ENCODE data around the gene TSPO2.

Gene TSPO2

GRCh38 chr6:41066867-41067304 lies 24.6 kb downstream of the TSPO2 start:
- H3F3A ChIP-seq (ENCODE audit: insufficient read depth, low read length): no peaks in the 10 kb centered on the region
- no peaks in the 10 kb centered on the region for H3K9me3 ChIP-seq (ENCODE audit: low read length)
- no peak overlapping the region for H3K4me3 ChIP-seq (ENCODE audit: low read depth, low read length, poor library complexity, severe bottlenecking)
- H3K36me3 ChIP-seq (ENCODE audit: insufficient read depth, low read length): peaks cover 33% of the 10 kb centered on the region
- peaks cover 11% of the 10 kb centered on the region for H3K4me1 ChIP-seq (ENCODE audit: insufficient read depth, low read length, severe bottlenecking)
- no peaks in the 10 kb centered on the region for H4K20me1 ChIP-seq (ENCODE audit: insufficient read depth, low read length)
- no peaks in the 10 kb centered on the region for H3K79me2 ChIP-seq (ENCODE audit: insufficient read depth, low read length)
- no peaks in the 10 kb centered on the region for H3K27me3 ChIP-seq (ENCODE audit: insufficient read depth, low read length)
- H3K9me2 ChIP-seq (ENCODE audit: low read depth, low read length): no peaks in the 10 kb centered on the region
- H3K27ac ChIP-seq (ENCODE audit: low read depth, low read length, poor library complexity, severe bottlenecking): no peak overlapping the region
- no peak overlapping the region for H3K4me2 ChIP-seq (ENCODE audit: low read length)
- H2AFZ ChIP-seq (ENCODE audit: low read length): no peak overlapping the region
- TF ChIP-seq EZH2 (IDR thresholded peaks at IDR 0.05; ENCODE audit: borderline replicate concordance, low read length) (no peak), CTCF (IDR thresholded peaks at IDR 0.05; ENCODE audit: low read length) (peak; percentile 87)
- no peak overlapping the region for H3K9ac ChIP-seq (ENCODE audit: low read length)

GRCh38 chr6:41071501-41071922 lies 29.2 kb downstream of the TSPO2 start:
- Histone ChIP-seq H3K27ac (ENCODE audit: low read depth, low read length, poor library complexity, severe bottlenecking) (peak overlapping the region; percentile 91), H3F3A (ENCODE audit: insufficient read depth, low read length) (no peaks in the 10 kb centered on the region), H4K20me1 (ENCODE audit: insufficient read depth, low read length) (no peaks in the 10 kb centered on the region), H2AFZ (ENCODE audit: low read length) (no peak overlapping the region), H3K36me3 (ENCODE audit: insufficient read depth, low read length) (peaks cover 6% of the 10 kb centered on the region; the same call in 1 of the 2 replicates), H3K9me2 (ENCODE audit: low read depth, low read length) (no peaks in the 10 kb centered on the region), H3K9me3 (ENCODE audit: low read length) (no peaks in the 10 kb centered on the region), H3K4me2 (ENCODE audit: low read length) (peak overlapping the region; percentile 86), H3K4me1 (ENCODE audit: insufficient read depth, low read length, severe bottlenecking) (peaks cover 37% of the 10 kb centered on the region), H3K27me3 (ENCODE audit: insufficient read depth, low read length) (no peaks in the 10 kb centered on the region), H3K79me2 (ENCODE audit: insufficient read depth, low read length) (peaks cover 33% of the 10 kb centered on the region), H3K4me3 (ENCODE audit: low read depth, low read length, poor library complexity, severe bottlenecking) (peak overlapping the region; percentile 97), H3K9ac (ENCODE audit: low read length) (peak overlapping the region; percentile 87)
- no peak for TF ChIP-seq EZH2 (IDR thresholded peaks at IDR 0.05; ENCODE audit: borderline replicate concordance, low read length)
- TF ChIP-seq CTCF (IDR thresholded peaks at IDR 0.05; ENCODE audit: low read length): no peak

- peaks cover 6% of the 10 kb centered on the region; the same call in 1 of the 2 replicates for H3K36me3 ChIP-seq (ENCODE audit: insufficient read depth, low read length)
- TF ChIP-seq EZH2 (IDR thresholded peaks at IDR 0.05; ENCODE audit: borderline replicate concordance, low read length) (no peak), CTCF (IDR thresholded peaks at IDR 0.05; ENCODE audit: low read length) (no peak)
Measured at GRCh38 chr6:41071923-41072835, 29.9 kb downstream of the TSPO2 start, which contains the start of gene OARD1. Gene OARD1, minus strand, starts transcription at chr6:41072356. Its CDS starts 722 bp downstream, at chr6:41071634.

More at GRCh38 chr6:41071923-41072835, 29.9 kb downstream of the TSPO2 start, which contains the start of gene OARD1:
- H3K27me3 ChIP-seq (ENCODE audit: insufficient read depth, low read length): no peaks in the 10 kb centered on the region
- H3K79me2 ChIP-seq (ENCODE audit: insufficient read depth, low read length): peaks cover 40% of the 10 kb centered on the region
- H3K9me2 ChIP-seq (ENCODE audit: low read depth, low read length): no peaks in the 10 kb centered on the region
- no peaks in the 10 kb centered on the region for H3F3A ChIP-seq (ENCODE audit: insufficient read depth, low read length)
- peak within 1 kb of the TSS; percentile 97 for H3K9ac ChIP-seq (ENCODE audit: low read length)
- peak within 1 kb of the TSS; percentile 90 for H3K4me2 ChIP-seq (ENCODE audit: low read length)
- peak within 1 kb of the TSS; percentile 97 for H3K4me3 ChIP-seq (ENCODE audit: low read depth, low read length, poor library complexity, severe bottlenecking)
- peak within 1 kb of the TSS; percentile 91 for H3K27ac ChIP-seq (ENCODE audit: low read depth, low read length, poor library complexity, severe bottlenecking)
- no peaks in the 10 kb centered on the region for H4K20me1 ChIP-seq (ENCODE audit: insufficient read depth, low read length)
- no peaks in the 10 kb centered on the region for H3K9me3 ChIP-seq (ENCODE audit: low read length)
- no peak within 1 kb of the TSS for H2AFZ ChIP-seq (ENCODE audit: low read length)
- peaks cover 43% of the 10 kb centered on the region for H3K4me1 ChIP-seq (ENCODE audit: insufficient read depth, low read length, severe bottlenecking)
